Measurements from ENCODE around the gene IGSF21. TPM values are rescaled to one million over a fixed set of nuclear protein-coding genes. Genes with fewer than 3 reads are reported as not detected.
A peak's percentile ranks its signal among the peaks of the same experiment; 100 is the strongest.

Gene IGSF21
- total RNA-seq (0.12 TPM in 1 of 2 replicates, not detected in the other), polyA plus RNA-seq (not detected in 2 replicates)

- H4K20me1 ChIP-seq (ENCODE audit: insufficient read depth, poor library complexity, severe bottlenecking) = no peaks in the 10 kb centered on the region
- TF ChIP-seq CTCF (IDR thresholded peaks at IDR 0.05; ENCODE audit: poor library complexity) (no peak), EZH2 (IDR thresholded peaks at IDR 0.05; ENCODE audit: borderline replicate concordance) (peak; percentile 53), EZH2phosphoT487 (IDR thresholded peaks at IDR 0.05; ENCODE audit: low read depth, severe bottlenecking, unreplicated experiment) (no peak)
- peak within 1 kb of the TSS; percentile 68 for H3K4me2 ChIP-seq
- H3K9me2 ChIP-seq (replicated peaks; ENCODE audit: insufficient read depth) = no peaks in the 10 kb centered on the region
- 2% methylated on average over 44 of the region's 108 CpGs for WGBS (ENCODE audit: low lambda C conversion rate, missing lambda C conversion rate)
- H3K4me1 ChIP-seq (ENCODE audit: insufficient read depth) = peaks cover 9% of the 10 kb centered on the region
- H3K79me2 ChIP-seq = no peaks in the 10 kb centered on the region
- no peaks in the 10 kb centered on the region for H3K9me3 ChIP-seq (ENCODE audit: low read depth)
- no peak within 1 kb of the TSS for H2AFZ ChIP-seq
- H3K27ac ChIP-seq = no peak within 1 kb of the TSS
- no peak within 1 kb of the TSS for H3K4me3 ChIP-seq
- peaks cover 90% of the 10 kb centered on the region for H3K27me3 ChIP-seq
- no peaks in the 10 kb centered on the region for H3K36me3 ChIP-seq (replicated peaks; ENCODE audit: insufficient read depth, low read depth)
- DNase-seq (ENCODE audit: low spot score) = peak; percentile 19
Observed at GRCh38 chr1:18107369-18108298, at the start of gene IGSF21. IGSF21 (plus strand) TSS chr1:18107798; CDS start chr1:18108129, 331 bp downstream.

GRCh38 chr1:18058206-18058921 lies 49.2 kb upstream of the IGSF21 start:
- no peak overlapping the region for H2AFZ ChIP-seq
- H3K4me1 ChIP-seq (ENCODE audit: insufficient read depth) = no peaks in the 10 kb centered on the region
- 76% methylated on average over 16 of the region's 16 CpGs for WGBS (ENCODE audit: low lambda C conversion rate, missing lambda C conversion rate)

GRCh38 chr1:18058981-18059605 lies 48.5 kb upstream of the IGSF21 start:
- no peak overlapping the region for H3K4me2 ChIP-seq
- no peaks in the 10 kb centered on the region for H3K79me2 ChIP-seq
- WGBS (ENCODE audit: low lambda C conversion rate, missing lambda C conversion rate) = 42% methylated on average over 7 of the region's 7 CpGs
- no peaks in the 10 kb centered on the region for H3K9me3 ChIP-seq (ENCODE audit: low read depth)
- H4K20me1 ChIP-seq (ENCODE audit: insufficient read depth, poor library complexity, severe bottlenecking) = no peaks in the 10 kb centered on the region
- no peak overlapping the region for H3K4me3 ChIP-seq
- no peak overlapping the region for H2AFZ ChIP-seq
- no peaks in the 10 kb centered on the region for H3K36me3 ChIP-seq (replicated peaks; ENCODE audit: insufficient read depth, low read depth)
- no peaks in the 10 kb centered on the region for H3K9me2 ChIP-seq (replicated peaks; ENCODE audit: insufficient read depth)
- TF ChIP-seq EZH2 (IDR thresholded peaks at IDR 0.05; ENCODE audit: borderline replicate concordance) (no peak), EZH2phosphoT487 (IDR thresholded peaks at IDR 0.05; ENCODE audit: low read depth, severe bottlenecking, unreplicated experiment) (no peak), CTCF (IDR thresholded peaks at IDR 0.05; ENCODE audit: poor library complexity) (no peak)
- H3K27ac ChIP-seq = no peak overlapping the region
- peaks cover 26% of the 10 kb centered on the region for H3K27me3 ChIP-seq
- no peaks in the 10 kb centered on the region for H3K4me1 ChIP-seq (ENCODE audit: insufficient read depth)
- no peak for DNase-seq (ENCODE audit: low spot score)

More at GRCh38 chr1:18058206-18058921, 49.2 kb upstream of the IGSF21 start:
- DNase-seq (ENCODE audit: low spot score) = no peak
- H3K36me3 ChIP-seq (replicated peaks; ENCODE audit: insufficient read depth, low read depth) = no peaks in the 10 kb centered on the region
- no peaks in the 10 kb centered on the region for H3K9me2 ChIP-seq (replicated peaks; ENCODE audit: insufficient read depth)
- H3K4me3 ChIP-seq = no peak overlapping the region
- no peak overlapping the region for H3K4me2 ChIP-seq
- no peaks in the 10 kb centered on the region for H3K79me2 ChIP-seq
- peaks cover 26% of the 10 kb centered on the region for H3K27me3 ChIP-seq
- no peak overlapping the region for H3K27ac ChIP-seq
- TF ChIP-seq EZH2 (IDR thresholded peaks at IDR 0.05; ENCODE audit: borderline replicate concordance) (no peak), CTCF (IDR thresholded peaks at IDR 0.05; ENCODE audit: poor library complexity) (no peak), EZH2phosphoT487 (IDR thresholded peaks at IDR 0.05; ENCODE audit: low read depth, severe bottlenecking, unreplicated experiment) (no peak)
- H3K9me3 ChIP-seq (ENCODE audit: low read depth) = no peaks in the 10 kb centered on the region
- H4K20me1 ChIP-seq (ENCODE audit: insufficient read depth, poor library complexity, severe bottlenecking) = no peaks in the 10 kb centered on the region
